Neural cell (in vitro differentiated cells): Measurements from ENCODE around the gene ZNF750. TPM values are rescaled to one million over a fixed set of nuclear protein-coding genes. Genes with fewer than 3 reads are reported as not detected.

Experiments
- H2AFZ ChIP-seq: fragments of 200-600, 300-800 bp; sonication (generic), shearing (Covaris generic); 2 replicates; pipeline ENCODE4 v1.6.0; 2014; ENCODE audit warnings: low read depth, mild to moderate bottlenecking, antibody characterized with exemption, low read length, moderate library complexity
- H3F3A ChIP-seq: fragments of 200-600 bp; shearing (Covaris generic); 2 replicates; pipeline ENCODE4 v1.6.1; 2016; ENCODE audit warnings: mild to moderate bottlenecking, moderate library complexity, mixed read lengths, antibody characterized with exemption, low read length; ENCODE audit not compliant: insufficient read depth, poor library complexity, severe bottlenecking
- H3K27ac ChIP-seq: fragments of 200-600, 300-800 bp; sonication (generic), shearing (Covaris generic); 2 replicates; pipeline ENCODE4 v1.5.1; 2014; ENCODE audit warnings: mild to moderate bottlenecking, low read length, moderate library complexity
- H3K27me3 ChIP-seq: fragments of 300-800, 200-600 bp; sonication (generic), shearing (Covaris generic); 2 replicates; pipeline ENCODE4 v1.6.0; 2014; ENCODE audit warnings: mild to moderate bottlenecking, low read depth, low read length, moderate library complexity; ENCODE audit not compliant: insufficient read depth
- H3K36me3 ChIP-seq: fragments of 300-800, 200-600 bp; sonication (generic), shearing (Covaris generic); 2 replicates; pipeline ENCODE4 v1.5.1; 2014; ENCODE audit warnings: mild to moderate bottlenecking, antibody characterized with exemption, low read length, moderate library complexity; ENCODE audit not compliant: insufficient read depth
- H3K4me2 ChIP-seq: fragments of 300-800, 200-600 bp; sonication (generic), shearing (Covaris generic); 2 replicates; pipeline ENCODE4 v1.6.0; 2014; ENCODE audit warnings: mild to moderate bottlenecking, low read length
- H3K4me3 ChIP-seq: fragments of 300-800, 200-600 bp; sonication (generic), shearing (Covaris generic); 2 replicates; pipeline ENCODE4 v1.5.1; 2014; ENCODE audit warnings: mild to moderate bottlenecking, low read length, moderate library complexity
- H3K79me2 ChIP-seq: fragments of 200-600 bp; shearing (Covaris generic); replicated peaks from 2 replicates; pipeline ENCODE4 v1.6.0; 2014; ENCODE audit warnings: mild to moderate bottlenecking, low read length, moderate library complexity; ENCODE audit not compliant: insufficient read depth
- H3K9ac ChIP-seq: fragments of 300-800, 200-600 bp; sonication (generic), shearing (Covaris generic); 2 replicates; pipeline ENCODE4 v1.6.1; 2016; ENCODE audit warnings: mild to moderate bottlenecking, low read length, mixed read lengths
- H3K9me2 ChIP-seq: fragments of 200-600 bp; shearing (Covaris generic); 2 replicates; pipeline ENCODE4 v1.6.1; 2016; ENCODE audit warnings: mild to moderate bottlenecking, low read length, mixed read lengths; ENCODE audit not compliant: insufficient read depth
- H3K9me3 ChIP-seq: fragments of 200-600, 300-800 bp; sonication (generic), shearing (Covaris generic); 2 replicates; pipeline ENCODE4 v1.6.1; 2016; ENCODE audit warnings: mild to moderate bottlenecking, mixed run types, low read length, moderate library complexity, mixed read lengths
- H4K20me1 ChIP-seq: fragments of 200-600 bp; shearing (Covaris generic); 2 replicates; pipeline ENCODE4 v1.6.1; 2016; ENCODE audit warnings: mild to moderate bottlenecking, mixed run types; ENCODE audit not compliant: insufficient read depth
- CTCF ChIP-seq: fragments of 450-650 bp; IDR thresholded peaks from 2 replicates; pipeline ENCODE4 v1.5.1; 2014; ENCODE audit warnings: antibody characterized with exemption, mild to moderate bottlenecking, moderate library complexity; ENCODE audit not compliant: poor library complexity, severe bottlenecking
- EP300 ChIP-seq: fragments of 450-650 bp; conservative IDR thresholded peaks from 2 replicates; pipeline ENCODE4 v1.6.1; 2014; ENCODE audit warnings: antibody characterized with exemption, mild to moderate bottlenecking, moderate library complexity; ENCODE audit not compliant: poor library complexity, severe bottlenecking
- EZH2 ChIP-seq: fragments of 200-600, 300-800 bp; shearing (Covaris generic), sonication (generic); IDR thresholded peaks from 2 replicates; pipeline ENCODE4 v1.6.1; 2014; ENCODE audit warnings: antibody characterized with exemption, low read length, borderline replicate concordance, mild to moderate bottlenecking; ENCODE audit not compliant: insufficient read depth, poor library complexity, severe bottlenecking
- MXI1 ChIP-seq: fragments of 450-650 bp; conservative IDR thresholded peaks from 2 replicates; pipeline ENCODE4 v1.6.1; 2014; ENCODE audit warnings: antibody characterized with exemption, mild to moderate bottlenecking; ENCODE audit not compliant: poor library complexity, severe bottlenecking
- POLR2AphosphoS5 ChIP-seq: IDR thresholded peaks from 2 replicates; pipeline ENCODE4 v1.6.1; 2012
- RAD21 ChIP-seq: fragments of 450-650 bp; conservative IDR thresholded peaks from 2 replicates; pipeline ENCODE4 v1.6.1; 2014; ENCODE audit warnings: antibody characterized with exemption, mild to moderate bottlenecking, moderate library complexity
- REST ChIP-seq: IDR thresholded peaks from 2 replicates; pipeline ENCODE4 v1.6.1; 2012; ENCODE audit warnings: borderline replicate concordance
- SMC3 ChIP-seq: fragments of 450-650 bp; conservative IDR thresholded peaks from 2 replicates; pipeline ENCODE4 v1.6.1; 2014; ENCODE audit warnings: antibody characterized with exemption, mild to moderate bottlenecking, moderate library complexity; ENCODE audit not compliant: poor library complexity
- TAF1 ChIP-seq: IDR thresholded peaks from 2 replicates; pipeline ENCODE4 v1.6.1; 2012; ENCODE audit warnings: low read depth
- polyA plus RNA-seq: library from polyadenylated mRNA; depleted of rRNA; stranded (reverse); fragments of >200 nt; gene quantifications from 2 replicates; pipeline ENCODE4 v1.2.3, GENCODE V29; 2014

The ZNF750 gene
- polyA plus RNA-seq, 1 donor from 2014 or later: not detected

- no peaks in the 10 kb centered on the region for H3K79me2 ChIP-seq
- no peak overlapping the region for H3K27ac ChIP-seq
- no peak overlapping the region for H2AFZ ChIP-seq
- H3K9me2 ChIP-seq: no peaks in the 10 kb centered on the region
- H3K4me2 ChIP-seq: no peak overlapping the region
- no peak overlapping the region for H3K9ac ChIP-seq
- H4K20me1 ChIP-seq: no peaks in the 10 kb centered on the region
- H3K9me3 ChIP-seq: no peaks in the 10 kb centered on the region
- no peak for TF ChIP-seq SMC3
- no peak for TF ChIP-seq RAD21
- no peak for TF ChIP-seq REST
- H3K36me3 ChIP-seq: no peaks in the 10 kb centered on the region
- no peak overlapping the region for H3K4me3 ChIP-seq
- H3F3A ChIP-seq: no peaks in the 10 kb centered on the region
- no peaks in the 10 kb centered on the region for H3K27me3 ChIP-seq
Measured at GRCh38 chr17:82844796-82845162, 5.0 kb upstream of the ZNF750 start.

- Histone ChIP-seq H2AFZ (no peak overlapping the region), H3K9me2 (no peaks in the 10 kb centered on the region), H3K27ac (no peak overlapping the region), H3K79me2 (no peaks in the 10 kb centered on the region), H4K20me1 (no peaks in the 10 kb centered on the region), H3K4me2 (no peak overlapping the region), H3F3A (no peaks in the 10 kb centered on the region), H3K27me3 (no peaks in the 10 kb centered on the region), H3K9ac (no peak overlapping the region), H3K36me3 (no peaks in the 10 kb centered on the region), H3K4me3 (no peak overlapping the region), H3K9me3 (no peaks in the 10 kb centered on the region)
- TF ChIP-seq POLR2AphosphoS5 (no peak), SMC3 (no peak), TAF1 (no peak), CTCF (no peak), RAD21 (no peak), MXI1 (no peak), REST (no peak), EZH2 (no peak), EP300 (no peak)
Measured at GRCh38 chr17:82843904-82844680, 4.3 kb upstream of the ZNF750 start.
